Tibial nerve (tissue), 3 donors: ENCODE results near the gene DCTN1.

Experiments used
- CTCF ChIP-seq, 5 experiments: fragments of 200-600 bp in 3 of 5; fragments of 450-650 bp in 2 of 5; sonication (generic) in 3 of 5; IDR thresholded peaks; one replicate each; pipeline ENCODE4 v1.5.1; 2016 to 2019; ENCODE audit warnings: antibody characterized with exemption in 5 of 5, mild to moderate bottlenecking in 3 of 5, moderate library complexity in 2 of 5
- POLR2A ChIP-seq, 2 donors: fragments of 450-650 bp; IDR thresholded peaks; one replicate each; pipeline ENCODE4 v1.6.1; 2017; ENCODE audit warnings: antibody characterized with exemption in 2 of 2, mild to moderate bottlenecking in 2 of 2, moderate library complexity in 2 of 2

- TF ChIP-seq POLR2A (IDR thresholded peaks at IDR 0.05) (no peak), CTCF (IDR thresholded peaks at IDR 0.05) (no peak)
Observed at GRCh38 chr2:74390606-74391005, 10.5 kb upstream of the DCTN1 start.
